GM08714 (cell line): Measurements from ENCODE around the gene KAT8.
"Not testable (repeated sequence)": the region's sequence is repeated elsewhere in the genome, so short reads cannot be mapped to it uniquely, and the experiment has no call there.

ENCODE experiments used
- H3K4me3 ChIP-seq: fragments of 200-500 bp; sonication (Bioruptor generic); 2 replicates; pipeline ENCODE4 v1.5.1; 2014; ENCODE audit warnings: mild to moderate bottlenecking, low read length, inconsistent platforms
- ZNF274 ChIP-seq: IDR thresholded peaks from 2 replicates; pipeline ENCODE4 v1.6.1; 2012; ENCODE audit warnings: mild to moderate bottlenecking, low read depth, low read length

Gene KAT8

DNA sequence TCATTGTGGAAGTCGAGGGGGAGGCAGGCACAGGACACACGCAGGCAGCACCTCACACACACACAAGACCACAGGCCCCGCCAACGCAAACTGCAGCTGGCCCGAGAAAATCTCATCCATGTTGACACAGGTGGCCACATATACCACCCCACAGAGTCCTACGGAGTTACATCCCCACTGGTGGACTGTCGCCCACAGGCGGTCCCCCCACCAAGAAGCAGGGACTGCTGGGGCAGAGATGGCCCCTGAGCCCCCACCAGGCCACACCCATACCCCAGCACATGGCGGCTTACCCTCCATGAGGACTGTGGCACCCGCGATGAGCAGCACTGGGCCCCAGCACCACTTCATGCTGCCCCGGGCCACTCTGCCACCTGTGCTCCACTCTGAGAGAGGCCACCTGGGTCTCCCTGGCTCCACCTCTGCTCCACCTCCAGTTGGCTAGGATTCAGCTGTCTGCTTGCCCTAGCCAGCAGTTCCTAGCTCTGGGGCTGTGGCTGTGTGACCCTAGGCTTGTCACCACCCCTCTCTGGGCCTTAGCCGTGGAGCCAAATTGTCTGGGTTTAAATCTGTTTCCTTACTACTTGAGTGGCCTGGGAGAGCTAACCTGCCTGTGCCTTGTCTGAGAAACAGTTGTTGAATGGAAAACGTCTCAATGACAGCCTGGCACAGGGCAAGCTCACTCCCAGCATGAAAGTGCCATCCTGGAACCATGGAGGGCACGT lies 28.8 kb upstream of the KAT8 start, which contains the start of gene PRSS53:
TSS of gene PRSS53 (minus strand) at position 485 of the 725 bp plus-strand sequence. CDS start at position 351, 134 bp downstream.
- no peak for TF ChIP-seq ZNF274
- H3K4me3 ChIP-seq = no peak within 1 kb of the TSS

DNA sequence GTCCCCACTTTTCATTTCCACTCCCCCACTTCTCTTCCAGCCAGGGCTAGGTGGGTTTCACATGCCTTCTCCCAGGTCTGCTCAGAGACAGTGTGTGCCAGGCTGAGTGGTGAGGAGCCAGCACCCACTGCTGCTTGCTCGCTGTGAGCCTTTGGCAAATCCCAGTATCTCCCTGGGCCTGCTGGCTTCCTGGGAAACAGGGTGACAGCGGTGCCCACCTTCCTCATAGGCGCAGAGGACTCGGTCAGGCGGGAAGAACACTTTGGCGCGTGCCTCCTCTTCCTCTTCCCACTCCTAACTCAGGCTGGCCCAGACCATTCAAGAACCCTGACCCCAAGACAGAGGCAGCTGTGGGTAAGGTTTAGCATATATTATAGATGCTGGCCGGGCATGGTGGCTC lies 28.3 kb upstream of the KAT8 start:
- no peak for TF ChIP-seq ZNF274
- no peak overlapping the region for H3K4me3 ChIP-seq

DNA sequence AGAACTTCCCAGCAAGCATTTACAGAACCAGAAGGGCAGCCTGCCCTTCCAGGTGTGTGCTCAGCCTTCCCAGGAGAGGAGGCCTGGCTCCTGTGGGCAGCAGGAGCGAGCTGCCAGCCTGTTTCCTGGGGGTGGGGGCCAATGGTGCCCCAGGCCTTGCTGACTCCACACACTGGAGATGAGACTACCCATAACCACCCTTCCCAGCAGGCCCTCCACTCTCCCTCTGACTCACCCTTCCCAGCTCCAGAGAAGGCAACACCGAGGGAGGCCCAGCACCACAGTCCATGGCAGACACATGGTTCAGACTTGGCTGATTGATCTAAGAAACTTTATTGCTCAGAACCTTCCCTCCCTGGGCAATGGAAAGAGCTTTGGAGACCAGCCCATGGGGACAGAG lies 26.9 kb upstream of the KAT8 start:
- no peak overlapping the region for H3K4me3 ChIP-seq
- TF ChIP-seq ZNF274 = no peak

DNA sequence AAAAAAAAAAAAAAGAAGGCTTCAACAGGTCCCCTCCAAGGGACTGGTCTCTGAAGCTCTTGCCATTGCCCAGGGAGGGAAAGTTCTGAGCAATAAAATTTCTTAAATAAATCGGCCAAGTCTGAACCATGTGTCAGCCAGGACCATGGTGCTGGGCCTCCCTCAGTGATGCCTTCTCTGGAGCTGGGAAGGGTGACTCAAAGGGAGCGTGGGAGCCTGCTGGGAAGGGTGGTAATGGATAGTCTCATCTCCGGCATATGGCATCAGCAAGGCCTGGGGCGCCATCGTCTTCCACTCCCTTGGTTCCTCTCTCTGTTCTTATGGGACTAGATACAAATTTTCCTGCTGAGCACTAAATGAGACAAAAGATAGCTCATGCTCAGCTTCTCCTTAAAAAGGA lies 25.1 kb upstream of the KAT8 start:
- H3K4me3 ChIP-seq = no peak overlapping the region

DNA sequence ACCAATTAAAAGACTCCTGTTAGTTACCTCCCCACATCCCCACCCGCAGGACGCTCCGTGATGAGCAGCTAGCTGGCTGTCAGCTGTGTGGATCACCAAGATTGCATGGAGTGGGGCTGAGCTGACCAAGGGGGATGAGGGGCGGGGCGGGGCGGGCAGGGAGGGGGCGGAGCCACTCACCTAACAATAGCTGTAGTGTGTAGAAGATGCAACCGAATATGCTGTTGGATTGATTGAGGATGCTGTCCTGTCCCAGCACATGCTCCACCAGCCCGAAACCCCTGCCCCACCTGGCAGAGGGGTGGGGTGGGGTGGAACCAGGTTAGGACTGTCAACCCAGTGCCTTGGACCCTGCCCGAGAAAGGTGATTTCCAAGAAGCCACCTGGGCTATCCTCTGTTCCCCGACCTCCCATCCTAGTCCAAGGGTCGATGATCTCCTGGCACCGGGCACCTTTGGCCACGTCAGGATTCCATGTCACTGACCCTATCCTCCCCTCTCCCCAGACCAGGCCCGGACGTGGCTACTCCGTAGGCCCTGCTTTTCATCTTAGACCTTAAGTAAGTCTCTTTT lies 24.2 kb upstream of the KAT8 start:
- TF ChIP-seq ZNF274 = no peak
- peak overlapping the region; percentile 92; the same call in 1 of the 2 replicates for H3K4me3 ChIP-seq

More for the DNA sequence above, 25.1 kb upstream of the KAT8 start:
- no peak for TF ChIP-seq ZNF274

DNA sequence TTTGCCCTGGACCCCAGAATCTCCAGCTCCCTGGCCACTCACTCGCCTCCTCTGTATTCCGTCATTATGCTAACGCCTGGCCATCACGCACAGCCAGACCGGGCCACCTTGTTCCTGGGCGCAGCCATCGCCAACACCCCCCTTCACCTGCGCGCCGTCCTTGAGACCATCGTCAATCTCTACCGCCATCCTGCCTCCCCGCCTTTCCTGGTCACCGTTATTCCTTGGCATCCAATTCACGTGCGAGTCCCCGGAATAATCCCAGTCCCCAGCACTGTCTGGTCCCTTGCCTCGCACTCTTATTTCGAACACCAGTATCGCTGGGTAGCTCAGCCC lies 23.4 kb upstream of the KAT8 start:
- TF ChIP-seq ZNF274 = no peak

DNA sequence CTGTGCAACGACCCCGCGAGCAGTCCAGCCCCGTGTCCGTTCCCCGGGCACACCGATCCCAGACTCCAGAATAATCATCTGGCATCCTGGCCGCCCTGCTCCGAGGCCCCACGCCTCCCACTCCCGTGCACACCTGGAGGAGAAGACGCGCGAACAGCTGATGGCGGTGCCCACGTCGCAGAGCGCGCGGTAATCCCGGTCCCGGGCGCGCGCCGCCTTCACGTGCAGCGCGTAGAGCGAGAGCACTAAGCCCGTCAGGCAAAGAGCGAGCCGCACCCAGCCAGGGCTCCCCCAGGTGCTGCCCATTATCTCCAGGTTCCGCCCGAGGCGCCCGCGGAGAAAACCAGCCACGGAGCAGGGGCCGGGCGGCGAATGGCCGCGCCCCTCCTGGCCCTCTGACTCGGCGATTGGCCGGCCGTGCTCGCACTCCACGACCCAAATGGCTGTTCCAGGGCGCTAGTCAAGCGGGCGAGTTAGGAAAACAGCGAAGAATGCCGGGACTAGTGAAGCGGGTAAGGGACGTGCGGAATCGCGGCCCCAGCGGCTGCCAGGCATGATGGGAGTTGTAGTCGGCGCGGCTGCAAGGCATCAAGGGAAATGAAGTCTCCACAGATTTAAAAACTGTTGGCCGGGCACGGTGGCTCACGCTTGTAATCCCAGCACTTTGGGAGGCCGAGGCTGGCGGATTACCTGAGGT lies 22.9 kb upstream of the KAT8 start, which contains the start of gene VKORC1:
TSS of gene VKORC1 (minus strand) at position 374 of the 697 bp plus-strand sequence. CDS start at position 306, 68 bp downstream.
- no peak for TF ChIP-seq ZNF274
- H3K4me3 ChIP-seq = peak within 1 kb of the TSS; percentile 92

More for the DNA sequence above, 23.4 kb upstream of the KAT8 start:
- H3K4me3 ChIP-seq = peak overlapping the region; percentile 92

DNA sequence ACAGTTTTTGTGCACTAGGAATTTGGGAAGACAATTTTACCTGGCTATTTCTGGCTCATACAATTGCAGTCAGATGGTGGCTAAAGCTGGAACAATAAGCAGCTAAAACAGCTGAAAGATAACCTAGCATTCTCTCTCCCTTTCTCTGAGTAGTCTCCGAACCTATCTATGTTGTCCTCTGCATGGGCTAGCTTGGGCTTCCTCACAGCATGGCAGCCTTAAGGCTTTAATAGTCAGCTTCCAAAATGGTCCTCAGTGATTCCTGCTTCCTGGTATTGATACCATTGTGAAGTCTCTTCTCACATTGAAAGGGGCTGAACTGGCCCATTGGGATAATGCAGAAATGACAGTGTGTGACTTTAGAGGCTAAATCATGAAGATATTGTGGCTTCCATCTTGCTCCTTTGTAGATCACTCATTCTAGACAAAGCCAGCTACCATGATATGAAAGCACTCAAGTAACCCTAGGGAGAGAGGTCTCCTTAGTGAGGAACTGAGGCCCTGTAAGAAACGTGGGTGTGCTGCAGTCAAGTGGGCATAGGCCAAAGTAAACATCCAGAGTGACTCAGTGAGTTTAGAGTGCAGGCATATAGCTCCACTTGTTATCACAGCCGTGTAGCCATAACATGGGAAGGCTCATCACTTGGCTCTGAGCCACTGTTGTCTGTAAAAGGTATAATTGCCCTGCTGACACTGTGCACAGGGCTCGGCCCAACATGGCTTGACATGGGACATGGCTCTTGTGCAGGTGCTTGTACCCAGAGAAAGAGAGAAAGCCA lies 17.4 kb upstream of the KAT8 start:
- H3K4me3 ChIP-seq = no peak overlapping the region
- TF ChIP-seq ZNF274 = no peak

DNA sequence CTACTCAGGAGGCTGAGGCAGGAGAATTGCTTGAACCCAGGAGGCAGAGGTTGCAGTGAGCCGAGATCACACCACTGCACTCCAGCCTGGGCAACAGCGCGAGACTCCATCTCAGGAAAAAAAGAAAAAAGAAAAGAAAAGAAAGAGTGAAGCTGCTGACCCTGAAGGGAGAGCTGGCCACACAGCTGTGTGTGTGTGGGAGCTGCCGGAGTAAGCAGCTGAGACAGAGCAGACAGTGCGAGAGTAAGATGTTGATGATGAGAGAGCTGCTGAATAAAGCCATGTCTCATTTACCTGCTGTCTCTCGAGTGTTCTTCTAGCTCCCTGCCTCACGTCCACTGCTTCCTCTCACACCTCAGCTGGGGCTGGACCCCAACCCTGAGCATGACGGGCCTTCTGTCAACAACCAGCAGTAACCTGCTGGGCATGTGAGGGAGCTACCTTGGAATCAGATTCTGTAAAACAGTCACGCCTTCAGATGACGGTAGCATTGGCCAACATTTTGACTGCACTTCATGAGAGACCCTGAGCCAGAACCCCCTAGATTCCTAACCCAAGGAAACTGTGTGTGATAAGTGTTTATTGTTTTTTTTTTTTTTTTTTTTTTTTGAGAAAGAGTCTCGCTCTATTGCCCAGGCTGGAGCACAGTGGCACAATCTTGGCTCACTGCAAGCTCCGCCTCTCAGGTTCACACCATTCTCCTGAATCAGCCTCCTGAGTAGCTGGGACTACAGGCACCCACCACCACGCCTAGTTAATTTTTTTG lies 16.4 kb upstream of the KAT8 start:
- H3K4me3 ChIP-seq = not testable (repeated sequence)

DNA sequence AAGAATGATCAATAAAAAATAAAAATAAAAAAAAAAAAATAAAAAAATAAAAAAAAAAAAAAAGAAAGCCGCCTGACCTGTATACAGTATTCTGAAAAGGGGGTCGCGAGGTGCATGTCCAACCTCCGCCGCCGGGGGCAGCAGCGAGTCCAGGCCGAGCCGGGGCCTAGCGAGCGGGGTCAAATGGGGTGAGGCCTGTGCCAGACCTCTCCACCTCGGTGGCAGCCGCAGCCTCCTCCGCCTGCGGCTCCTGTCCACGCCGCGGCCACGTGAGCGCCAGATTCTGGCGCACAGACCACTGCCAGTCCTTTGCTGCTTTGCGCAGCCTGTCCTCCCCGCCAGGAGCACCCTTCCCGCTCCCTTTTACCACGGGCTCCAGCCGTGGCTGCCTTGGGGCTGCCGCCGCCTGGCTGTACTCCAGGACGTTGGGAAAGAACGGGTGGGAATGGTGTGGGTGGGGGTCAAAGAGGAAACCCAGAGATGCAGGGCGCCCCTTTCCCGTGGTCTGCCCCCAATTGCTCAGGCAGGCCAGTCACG lies 11.7 kb upstream of the KAT8 start:
- no peak overlapping the region for H3K4me3 ChIP-seq
- TF ChIP-seq ZNF274 = no peak

DNA sequence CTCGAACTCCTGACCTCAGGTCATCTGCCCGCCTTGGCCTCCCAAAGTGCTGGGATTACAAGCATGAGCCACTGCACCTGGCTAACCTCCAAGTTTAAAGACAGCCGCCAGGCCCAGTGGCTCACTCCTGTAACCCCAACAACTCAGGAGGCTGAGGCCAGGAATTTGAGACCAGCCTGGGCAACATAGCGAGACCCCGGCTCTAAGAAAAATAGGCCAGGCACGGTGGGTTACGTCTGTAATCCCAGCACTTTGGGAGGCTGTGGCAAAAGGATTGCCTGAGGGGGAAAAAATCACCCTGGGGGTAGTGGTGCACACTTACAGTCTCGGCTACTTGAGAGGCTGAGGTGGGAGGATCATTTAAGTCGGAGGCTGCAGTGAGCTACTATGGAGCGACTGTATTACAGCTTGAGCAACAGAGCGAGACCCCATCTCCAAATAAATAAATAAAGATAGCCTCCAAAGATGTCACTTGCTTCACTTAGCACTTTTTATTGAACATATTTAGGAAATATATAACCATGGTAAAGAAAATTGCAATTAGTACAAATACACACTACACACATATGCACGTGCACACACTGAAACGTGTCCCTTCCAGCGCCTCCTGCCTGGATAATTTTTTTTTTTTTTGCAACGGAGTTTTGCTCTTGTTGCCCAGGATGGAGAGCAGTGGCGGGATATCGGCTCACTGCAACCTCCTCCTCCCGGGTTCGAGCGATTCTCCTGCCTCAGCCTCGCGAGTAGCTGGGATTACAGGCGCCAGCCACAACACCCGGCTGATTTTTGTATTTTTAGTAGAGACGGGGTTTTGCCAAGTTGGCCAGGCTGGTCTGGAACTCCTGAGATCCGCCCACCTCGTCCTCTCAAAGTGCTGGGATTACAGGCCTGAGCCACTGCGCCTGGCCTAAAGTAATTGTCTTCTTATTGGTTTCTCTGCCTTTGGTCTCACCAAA lies 10.7 kb upstream of the KAT8 start:
- H3K4me3 ChIP-seq = no peak overlapping the region
- TF ChIP-seq ZNF274 = no peak

DNA sequence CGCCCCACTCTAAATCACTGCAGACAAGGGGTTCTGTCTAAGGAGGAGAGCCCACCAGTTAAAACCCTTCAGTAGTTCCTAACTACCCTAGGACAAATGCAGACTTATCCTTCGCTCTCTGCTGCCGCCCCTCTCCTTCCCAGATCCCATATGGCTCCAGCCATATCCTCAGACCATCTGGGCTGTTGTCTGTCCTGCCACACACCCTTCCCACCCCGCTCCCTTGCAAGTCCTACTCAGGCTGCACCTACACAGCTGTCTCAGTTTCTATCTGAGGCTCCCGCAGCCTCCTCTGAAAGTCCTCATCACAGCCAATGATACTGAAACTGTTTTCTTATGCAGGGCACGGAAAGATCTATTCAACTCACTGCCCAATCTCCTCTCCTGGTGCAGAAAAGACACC lies 10.0 kb upstream of the KAT8 start:
- no peak for TF ChIP-seq ZNF274
- H3K4me3 ChIP-seq = peak overlapping the region; percentile 81; the same call in 1 of the 2 replicates
